GM06990 (cell line): ENCODE results near the gene PPEF1.

Experiments used
- DNase-seq: peaks from one replicate; pipeline ENCODE4 v3.0.0-alpha.2; 2011; ENCODE audit not compliant: insufficient read length; ENCODE audit errors: extremely low read depth
- H3K27me3 ChIP-seq: replicated peaks from 2 replicates; pipeline ENCODE4 v1.6.0; 2011; ENCODE audit warnings: low read length; ENCODE audit not compliant: control insufficient read depth, insufficient read depth
- H3K36me3 ChIP-seq: 2 replicates; pipeline ENCODE4 v1.5.1; 2011; ENCODE audit warnings: low read length; ENCODE audit not compliant: control insufficient read depth, insufficient read depth
- H3K4me3 ChIP-seq: replicated peaks from 2 replicates; pipeline ENCODE4 v1.5.1; 2011; ENCODE audit warnings: low read depth, mild to moderate bottlenecking, control low read depth, low read length
- TF ChIP-seq, protein P1 (sequence below): IDR thresholded peaks from 2 replicates; pipeline ENCODE4 v1.5.1; 2011; ENCODE audit warnings: low read length, control low read depth, mild to moderate bottlenecking, inconsistent platforms; ENCODE audit not compliant: insufficient read depth, poor library complexity, severe bottlenecking

The PPEF1 gene

DNA sequence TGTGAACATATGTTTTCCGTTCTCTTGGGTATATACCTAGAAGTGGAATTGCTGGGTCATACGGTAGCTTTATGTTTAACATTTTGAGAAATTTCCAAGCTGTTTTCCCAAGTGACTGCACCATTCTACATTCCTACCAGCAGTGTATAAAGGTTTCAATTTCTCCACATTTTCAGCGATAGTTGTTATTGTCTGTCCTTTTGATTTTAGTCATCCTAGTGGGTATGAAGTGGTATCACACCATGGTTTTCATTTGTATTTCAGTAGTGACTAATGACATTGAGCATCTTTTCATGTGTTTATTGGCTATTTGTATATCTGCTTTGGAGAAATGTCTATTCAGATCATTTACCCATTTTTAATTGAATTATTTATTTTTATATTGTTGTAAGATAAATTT, 2.4 kb downstream of the PPEF1 start:
- no peak for DNase-seq

DNA sequence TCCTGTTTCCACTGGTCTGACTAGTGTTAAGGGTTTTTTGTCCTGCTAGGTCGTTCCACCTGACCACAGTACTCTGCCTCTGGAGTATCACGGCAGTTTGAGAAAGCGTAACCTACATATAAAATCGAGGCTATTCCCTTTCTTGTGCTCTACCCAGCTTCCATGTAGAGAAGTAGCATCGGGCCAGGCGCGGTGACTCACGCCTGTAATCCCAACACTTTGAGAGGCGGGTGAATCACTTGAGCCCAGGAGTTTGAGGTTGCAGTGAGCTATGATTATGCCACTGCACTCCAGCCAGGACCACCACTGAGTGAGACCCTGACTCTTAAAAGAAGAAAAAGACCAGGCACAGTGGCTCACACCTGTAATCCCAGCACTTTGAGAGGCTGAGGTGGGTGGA, 7.5 kb downstream of the PPEF1 start:
- Histone ChIP-seq H3K27me3 (no peaks in the 10 kb centered on the region), H3K4me3 (no peak overlapping the region), H3K36me3 (no peaks in the 10 kb centered on the region)
- TF ChIP-seq, protein P1, sequence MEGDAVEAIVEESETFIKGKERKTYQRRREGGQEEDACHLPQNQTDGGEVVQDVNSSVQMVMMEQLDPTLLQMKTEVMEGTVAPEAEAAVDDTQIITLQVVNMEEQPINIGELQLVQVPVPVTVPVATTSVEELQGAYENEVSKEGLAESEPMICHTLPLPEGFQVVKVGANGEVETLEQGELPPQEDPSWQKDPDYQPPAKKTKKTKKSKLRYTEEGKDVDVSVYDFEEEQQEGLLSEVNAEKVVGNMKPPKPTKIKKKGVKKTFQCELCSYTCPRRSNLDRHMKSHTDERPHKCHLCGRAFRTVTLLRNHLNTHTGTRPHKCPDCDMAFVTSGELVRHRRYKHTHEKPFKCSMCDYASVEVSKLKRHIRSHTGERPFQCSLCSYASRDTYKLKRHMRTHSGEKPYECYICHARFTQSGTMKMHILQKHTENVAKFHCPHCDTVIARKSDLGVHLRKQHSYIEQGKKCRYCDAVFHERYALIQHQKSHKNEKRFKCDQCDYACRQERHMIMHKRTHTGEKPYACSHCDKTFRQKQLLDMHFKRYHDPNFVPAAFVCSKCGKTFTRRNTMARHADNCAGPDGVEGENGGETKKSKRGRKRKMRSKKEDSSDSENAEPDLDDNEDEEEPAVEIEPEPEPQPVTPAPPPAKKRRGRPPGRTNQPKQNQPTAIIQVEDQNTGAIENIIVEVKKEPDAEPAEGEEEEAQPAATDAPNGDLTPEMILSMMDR: no peak
- DNase-seq: no peak

More for the DNA sequence above, 2.4 kb downstream of the PPEF1 start:
- TF ChIP-seq, protein P1: no peak
- no peaks in the 10 kb centered on the region for H3K27me3 ChIP-seq
- H3K4me3 ChIP-seq: no peak overlapping the region
- H3K36me3 ChIP-seq: no peaks in the 10 kb centered on the region

- TF ChIP-seq, protein P1: no peak
- Histone ChIP-seq H3K36me3 (no peaks in the 10 kb centered on the region), H3K4me3 (no peak overlapping the region), H3K27me3 (no peaks in the 10 kb centered on the region)
- DNase-seq: no peak
Observed at GRCh38 chrX:18719852-18720251, 12.4 kb downstream of the PPEF1 start.

DNA sequence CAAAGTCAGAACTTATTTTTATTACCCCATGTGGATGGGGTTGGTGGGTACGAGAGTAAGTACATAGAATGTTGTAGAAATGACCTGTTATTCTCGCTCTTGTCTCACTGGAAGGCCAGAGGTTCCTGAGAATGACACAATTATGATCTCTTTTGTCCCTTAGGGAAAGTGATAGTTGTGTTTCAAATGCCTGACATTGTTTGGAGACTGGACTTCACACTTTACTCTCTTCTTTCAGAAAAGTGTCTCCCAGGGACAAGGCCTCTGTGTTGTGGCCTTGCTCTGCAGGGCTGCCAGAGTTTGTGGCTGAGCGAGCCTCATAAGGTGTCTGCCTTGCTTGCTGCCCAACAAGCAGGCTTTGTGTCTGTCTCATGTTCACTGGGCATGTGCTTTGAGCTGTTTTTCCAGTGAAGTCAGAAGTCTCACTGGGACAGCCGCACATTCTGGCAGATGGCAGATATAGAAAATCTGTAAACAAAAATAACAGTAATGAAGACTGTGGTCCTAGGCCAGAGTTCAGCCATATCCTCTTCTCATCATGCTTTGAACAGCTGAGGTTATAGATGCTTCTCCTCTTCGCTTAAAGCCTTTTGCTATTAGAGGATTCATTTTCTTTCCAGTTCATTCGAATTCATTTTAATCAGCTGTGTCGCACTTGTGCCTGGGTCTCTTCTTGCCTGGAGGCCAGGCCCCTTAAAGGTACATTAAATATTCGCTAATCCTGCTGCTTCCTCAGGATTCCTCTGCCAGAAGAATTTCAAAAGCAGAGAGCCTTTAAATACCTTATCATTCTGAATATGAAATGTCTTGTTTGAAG, 14.4 kb downstream of the PPEF1 start:
- DNase-seq: no peak
- Histone ChIP-seq H3K4me3 (no peak overlapping the region), H3K36me3 (no peaks in the 10 kb centered on the region), H3K27me3 (no peaks in the 10 kb centered on the region)
- TF ChIP-seq, protein P1: no peak

GRCh38 chrX:18722500-18723071, 15.1 kb downstream of the PPEF1 start:
- no peak for DNase-seq
- TF ChIP-seq, protein P1: no peak
- Histone ChIP-seq H3K4me3 (no peak overlapping the region), H3K36me3 (no peaks in the 10 kb centered on the region), H3K27me3 (no peaks in the 10 kb centered on the region)
